ENCODE measurements around the gene ADGRE1.

DNA sequence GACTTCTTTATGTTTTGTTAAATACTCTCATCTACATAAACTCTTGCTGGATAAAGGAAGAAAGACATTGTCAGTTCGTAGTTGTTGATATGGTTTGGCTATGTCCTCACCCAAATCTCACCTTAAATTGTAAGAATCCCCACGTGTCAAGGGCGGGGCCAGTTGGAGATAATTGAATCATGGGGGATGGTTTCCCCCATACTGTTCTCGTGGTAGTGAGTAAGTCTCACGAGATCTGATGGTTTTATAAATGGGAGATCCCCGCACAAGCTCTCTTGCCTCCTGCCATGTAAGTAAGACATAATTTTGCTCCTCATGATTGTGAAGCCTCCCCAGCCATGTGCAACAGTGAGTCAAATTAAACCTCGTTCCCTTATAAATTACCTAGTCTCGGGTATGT lies 3.6 kb downstream of the ADGRE1 start:
- TF ChIP-seq CTCF (IDR thresholded peaks at IDR 0.05) (no peak), POLR2A (IDR thresholded peaks at IDR 0.05) (no peak)
